Chondrocyte (in vitro differentiated cells): ENCODE data around the gene DRICH1. TPM values are rescaled to one million over a fixed set of nuclear protein-coding genes. Genes with fewer than 3 reads are reported as not detected.

Source experiments
- DNase-seq: peaks from one replicate; pipeline ENCODE4 v3.0.0; 2021; ENCODE audit warnings: mixed read lengths, low spot score
- H3K27ac Mint-ChIP-seq: one replicate; pipeline ENCODE4 v1.8.0; 2021; ENCODE audit warnings: mild to moderate bottlenecking, moderate library complexity, mixed read lengths; ENCODE audit not compliant: unreplicated experiment
- H3K27me3 Mint-ChIP-seq: 2 replicates; pipeline ENCODE4 v1.8.0; 2021; ENCODE audit warnings: low read depth, mixed read lengths
- H3K36me3 Mint-ChIP-seq: 2 replicates; pipeline ENCODE4 v1.8.0; 2021; ENCODE audit warnings: low read depth, mixed read lengths
- H3K4me1 Mint-ChIP-seq: 2 replicates; pipeline ENCODE4 v1.8.0; 2021; ENCODE audit warnings: low read depth, mild to moderate bottlenecking, mixed read lengths
- H3K4me3 Mint-ChIP-seq: one replicate; pipeline ENCODE4 v1.8.0; 2021; ENCODE audit warnings: mild to moderate bottlenecking, moderate library complexity, mixed read lengths; ENCODE audit not compliant: unreplicated experiment
- H3K9me3 Mint-ChIP-seq: 2 replicates; pipeline ENCODE4 v1.8.0; 2021; ENCODE audit warnings: low read depth, mixed read lengths
- total RNA-seq: library from RNA; stranded (reverse); gene quantifications from 3 replicates; pipeline ENCODE4 v1.2.1, GENCODE V29; 2021
- TF ChIP-seq, protein P1 (sequence below): fragments of 200-600 bp; sonication (generic); IDR thresholded peaks from 2 replicates; pipeline ENCODE4 v1.5.0; 2021; ENCODE audit warnings: antibody characterized with exemption, mild to moderate bottlenecking, moderate library complexity

DRICH1 gene
- total RNA-seq, 1 donor from 2014 or later: not detected

DNA sequence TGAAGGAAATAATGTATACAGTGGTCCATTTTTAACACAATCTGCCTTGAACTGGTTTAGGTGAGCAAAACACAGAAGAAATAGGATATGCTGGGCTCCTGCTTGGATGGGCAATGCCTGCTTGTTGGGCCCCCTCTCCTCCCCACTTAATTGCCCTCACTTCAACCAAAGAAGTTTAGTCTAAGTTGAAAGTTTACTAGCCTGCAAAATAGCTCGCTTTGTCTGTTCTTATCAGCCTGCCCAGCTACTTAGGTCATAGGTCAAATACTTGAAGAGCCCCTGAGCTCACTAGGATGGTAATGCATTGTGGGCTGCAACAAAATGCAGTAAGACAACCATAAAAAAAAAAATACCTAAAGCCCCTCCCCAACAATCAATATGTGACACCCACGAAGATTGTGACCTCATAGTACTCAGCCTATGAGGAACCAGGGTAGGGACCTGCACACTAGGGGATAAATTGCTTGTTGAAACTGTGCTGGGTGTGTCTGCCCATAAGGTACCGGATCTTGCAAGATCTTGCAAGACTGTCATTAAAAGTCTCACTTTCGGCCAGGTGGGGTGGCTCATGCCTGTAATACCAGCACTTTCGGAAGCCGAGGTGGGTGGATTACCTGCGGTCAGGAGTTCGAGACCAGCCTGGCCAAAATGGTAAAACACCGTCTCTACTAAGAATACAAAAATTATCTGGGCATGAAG lies 10.9 kb downstream of the DRICH1 start:
- TF ChIP-seq, protein P1, sequence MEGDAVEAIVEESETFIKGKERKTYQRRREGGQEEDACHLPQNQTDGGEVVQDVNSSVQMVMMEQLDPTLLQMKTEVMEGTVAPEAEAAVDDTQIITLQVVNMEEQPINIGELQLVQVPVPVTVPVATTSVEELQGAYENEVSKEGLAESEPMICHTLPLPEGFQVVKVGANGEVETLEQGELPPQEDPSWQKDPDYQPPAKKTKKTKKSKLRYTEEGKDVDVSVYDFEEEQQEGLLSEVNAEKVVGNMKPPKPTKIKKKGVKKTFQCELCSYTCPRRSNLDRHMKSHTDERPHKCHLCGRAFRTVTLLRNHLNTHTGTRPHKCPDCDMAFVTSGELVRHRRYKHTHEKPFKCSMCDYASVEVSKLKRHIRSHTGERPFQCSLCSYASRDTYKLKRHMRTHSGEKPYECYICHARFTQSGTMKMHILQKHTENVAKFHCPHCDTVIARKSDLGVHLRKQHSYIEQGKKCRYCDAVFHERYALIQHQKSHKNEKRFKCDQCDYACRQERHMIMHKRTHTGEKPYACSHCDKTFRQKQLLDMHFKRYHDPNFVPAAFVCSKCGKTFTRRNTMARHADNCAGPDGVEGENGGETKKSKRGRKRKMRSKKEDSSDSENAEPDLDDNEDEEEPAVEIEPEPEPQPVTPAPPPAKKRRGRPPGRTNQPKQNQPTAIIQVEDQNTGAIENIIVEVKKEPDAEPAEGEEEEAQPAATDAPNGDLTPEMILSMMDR: no peak

DNA sequence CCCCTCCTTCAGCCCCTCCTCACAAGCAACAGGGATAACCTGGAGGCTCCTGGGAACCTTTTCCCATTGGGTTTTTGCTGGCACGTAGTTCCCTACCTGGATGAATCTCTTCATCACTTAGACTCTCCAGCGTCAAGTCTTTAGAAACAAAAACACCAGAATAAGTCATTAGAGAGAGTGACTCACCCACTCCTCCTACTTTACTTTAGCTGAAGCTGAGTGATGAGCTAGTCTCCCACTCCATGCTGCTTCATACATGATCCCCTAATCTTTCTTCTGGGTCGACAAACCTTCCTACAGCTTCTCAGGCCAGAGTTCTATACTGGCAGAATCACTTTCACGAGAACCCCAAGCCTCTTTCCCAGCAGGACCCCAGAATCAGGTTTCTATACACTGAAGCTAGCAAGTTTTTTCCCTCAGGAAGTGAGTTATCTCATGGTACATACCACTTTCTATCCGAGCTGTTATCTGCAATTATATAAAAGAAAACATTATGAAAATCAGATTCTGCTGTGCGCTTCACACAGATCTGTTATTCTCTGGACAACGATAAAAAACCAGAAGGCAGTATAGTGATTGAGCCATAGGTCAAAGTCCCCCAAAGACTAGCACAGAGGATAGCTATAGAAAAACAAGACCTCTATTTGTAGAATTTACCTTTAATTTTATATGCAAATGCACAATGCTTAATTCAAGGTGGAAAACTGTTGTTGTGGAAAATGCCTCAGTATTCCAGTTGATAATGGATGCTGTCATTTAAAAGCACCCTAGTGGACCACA lies 18.7 kb downstream of the DRICH1 start:
- no peak for DNase-seq
- H3K9me3 Mint-ChIP-seq: no peaks in the 10 kb centered on the region
- peaks cover 4% of the 10 kb centered on the region for H3K36me3 Mint-ChIP-seq
- H3K4me1 Mint-ChIP-seq: no peaks in the 10 kb centered on the region
- H3K27me3 Mint-ChIP-seq: peaks cover 18% of the 10 kb centered on the region
- no peak overlapping the region for H3K4me3 Mint-ChIP-seq
- TF ChIP-seq, protein P1: no peak
- H3K27ac Mint-ChIP-seq: no peak overlapping the region

More for the DNA sequence above, 10.9 kb downstream of the DRICH1 start:
- no peak for DNase-seq
- Mint-ChIP-seq H3K4me3 (no peak overlapping the region), H3K9me3 (peaks cover 7% of the 10 kb centered on the region), H3K27me3 (peaks cover 22% of the 10 kb centered on the region), H3K4me1 (peaks cover 3% of the 10 kb centered on the region), H3K36me3 (peaks cover 11% of the 10 kb centered on the region), H3K27ac (no peak overlapping the region)

DNA sequence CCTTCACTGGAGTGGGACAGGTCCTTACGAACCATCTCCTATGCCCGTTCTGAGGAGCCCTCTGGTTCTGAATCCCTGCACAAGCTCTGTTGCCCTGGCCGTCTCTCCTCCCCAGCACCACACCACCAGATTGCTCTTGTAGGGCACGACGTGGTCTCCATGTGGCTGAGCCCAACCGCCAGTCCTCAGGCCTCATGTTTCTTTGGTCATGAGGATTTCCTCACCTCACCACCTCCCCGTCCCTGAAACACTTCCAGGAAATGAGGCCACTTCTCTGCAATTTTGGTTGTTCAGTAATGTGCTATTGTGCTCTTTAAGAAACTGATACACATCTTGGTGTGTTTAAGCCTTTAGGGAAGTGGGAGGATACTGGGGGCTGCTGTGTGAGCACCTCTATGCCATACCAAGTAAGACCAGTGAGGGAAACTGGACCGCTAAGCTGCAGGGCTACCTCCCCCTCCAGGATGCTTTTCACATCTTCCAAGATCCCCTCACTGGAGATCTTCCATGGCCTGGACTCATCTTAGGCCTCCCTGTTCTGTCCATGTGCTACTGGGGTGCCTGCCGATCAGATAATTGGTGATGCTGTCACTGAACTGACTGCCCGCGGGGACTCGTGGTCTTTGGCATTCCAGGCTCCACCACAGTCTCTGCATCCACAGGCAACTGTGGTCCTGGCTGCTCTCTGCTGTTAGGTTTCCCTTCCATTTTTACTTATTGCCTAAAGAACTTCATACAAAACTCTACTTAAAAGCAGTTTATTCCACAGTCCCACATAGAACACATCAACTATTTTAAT lies 21.9 kb downstream of the DRICH1 start:
- H3K27ac Mint-ChIP-seq: no peak overlapping the region
- H3K27me3 Mint-ChIP-seq: peaks cover 6% of the 10 kb centered on the region
- no peak overlapping the region for H3K4me3 Mint-ChIP-seq
- TF ChIP-seq, protein P1: no peak
- no peaks in the 10 kb centered on the region for H3K36me3 Mint-ChIP-seq
- DNase-seq: no peak
- no peaks in the 10 kb centered on the region for H3K9me3 Mint-ChIP-seq
- no peaks in the 10 kb centered on the region for H3K4me1 Mint-ChIP-seq

DNA sequence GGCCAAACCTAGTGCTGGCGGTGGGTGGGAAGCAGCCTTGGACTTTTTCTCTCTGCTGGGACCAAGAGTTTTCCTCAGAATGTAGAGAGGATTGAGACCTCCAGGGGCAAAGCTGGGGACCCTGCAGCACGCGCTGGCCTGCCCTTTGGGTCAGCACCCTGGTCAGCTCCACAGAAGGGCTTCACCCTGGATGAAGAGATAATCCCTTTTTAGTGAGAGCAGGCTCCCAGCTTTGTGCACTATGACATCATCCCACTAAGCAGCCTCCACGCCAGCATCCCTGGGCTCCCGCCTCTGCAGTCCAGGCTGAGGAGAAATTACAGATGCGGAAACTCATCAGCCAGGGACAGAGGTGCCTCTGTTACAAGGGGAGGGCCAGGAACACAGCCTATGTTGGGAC lies 23.5 kb downstream of the DRICH1 start:
- no peak for DNase-seq
- TF ChIP-seq, protein P1: no peak
- no peaks in the 10 kb centered on the region for H3K9me3 Mint-ChIP-seq
- no peaks in the 10 kb centered on the region for H3K4me1 Mint-ChIP-seq
- H3K4me3 Mint-ChIP-seq: no peak overlapping the region
- H3K36me3 Mint-ChIP-seq: no peaks in the 10 kb centered on the region
- H3K27me3 Mint-ChIP-seq: peaks cover 16% of the 10 kb centered on the region
- H3K27ac Mint-ChIP-seq: no peak overlapping the region
